Activated CD8-positive, alpha-beta T cell treated with anti-CD3 and anti-CD28 coated beads for 36 hours (primary cell): ENCODE data around the gene CLCN1. TPM values are rescaled to one million over a fixed set of nuclear protein-coding genes. Genes with fewer than 3 reads are reported as not detected.

Experiments used
- ATAC-seq: fragments of 200-7000 bp; cut with Tn5 transposase; one replicate; pipeline ENCODE4 v1.10.0; 2021; ENCODE audit warnings: mild to moderate bottlenecking, moderate library complexity
- CTCF ChIA-PET: fragments of 350-600 bp; sonication (Branson Sonifier 250); formaldehyde crosslinking; loops from one replicate; lab custom pipeline; 2021; ENCODE audit warnings: antibody characterized with exemption; lab: Charles Lee
- POLR2A ChIA-PET: fragments of 350-600 bp; sonication (Branson Sonifier 250); formaldehyde crosslinking; loops from one replicate; lab custom pipeline; 2021; ENCODE audit warnings: antibody characterized with exemption; lab: Charles Lee
- DNase-seq: peaks from one replicate; pipeline ENCODE4 v3.0.0-alpha.2; 2020
- H3K27ac Mint-ChIP-seq: one replicate; pipeline ENCODE4 v1.8.0; 2021; ENCODE audit warnings: mild to moderate bottlenecking, mixed read lengths
- H3K27me3 Mint-ChIP-seq: one replicate; pipeline ENCODE4 v1.8.0; 2021; ENCODE audit warnings: mixed read lengths
- H3K36me3 Mint-ChIP-seq: one replicate; pipeline ENCODE4 v1.8.0; 2021; ENCODE audit warnings: low read depth, mixed read lengths
- H3K4me1 Mint-ChIP-seq: one replicate; pipeline ENCODE4 v1.8.0; 2021; ENCODE audit warnings: low read depth, mixed read lengths
- H3K4me3 Mint-ChIP-seq: one replicate; pipeline ENCODE4 v1.8.0; 2021; ENCODE audit warnings: mild to moderate bottlenecking, moderate library complexity, mixed read lengths
- H3K9me3 Mint-ChIP-seq: one replicate; pipeline ENCODE4 v1.8.0; 2021; ENCODE audit warnings: mixed read lengths
- CTCF ChIP-seq: fragments of 200-600 bp; IDR thresholded peaks from one replicate; pipeline ENCODE4 v1.8.0; 2022; ENCODE audit warnings: antibody characterized with exemption, mild to moderate bottlenecking
- intact Hi-C: fragments of 100-400 bp; cut with micrococcal nuclease; formaldehyde crosslinking; loops from one replicate; pipeline ENCODE4 v1.10.0; 2022
- total RNA-seq, 2 experiments: library from RNA; stranded (reverse); gene quantifications; one replicate each; pipeline ENCODE4 v1.2.3, GENCODE V29; 2021

Gene CLCN1
- total RNA-seq, 2 experiments from 2014 or later = 0.09 TPM; not detected in 1

DNA sequence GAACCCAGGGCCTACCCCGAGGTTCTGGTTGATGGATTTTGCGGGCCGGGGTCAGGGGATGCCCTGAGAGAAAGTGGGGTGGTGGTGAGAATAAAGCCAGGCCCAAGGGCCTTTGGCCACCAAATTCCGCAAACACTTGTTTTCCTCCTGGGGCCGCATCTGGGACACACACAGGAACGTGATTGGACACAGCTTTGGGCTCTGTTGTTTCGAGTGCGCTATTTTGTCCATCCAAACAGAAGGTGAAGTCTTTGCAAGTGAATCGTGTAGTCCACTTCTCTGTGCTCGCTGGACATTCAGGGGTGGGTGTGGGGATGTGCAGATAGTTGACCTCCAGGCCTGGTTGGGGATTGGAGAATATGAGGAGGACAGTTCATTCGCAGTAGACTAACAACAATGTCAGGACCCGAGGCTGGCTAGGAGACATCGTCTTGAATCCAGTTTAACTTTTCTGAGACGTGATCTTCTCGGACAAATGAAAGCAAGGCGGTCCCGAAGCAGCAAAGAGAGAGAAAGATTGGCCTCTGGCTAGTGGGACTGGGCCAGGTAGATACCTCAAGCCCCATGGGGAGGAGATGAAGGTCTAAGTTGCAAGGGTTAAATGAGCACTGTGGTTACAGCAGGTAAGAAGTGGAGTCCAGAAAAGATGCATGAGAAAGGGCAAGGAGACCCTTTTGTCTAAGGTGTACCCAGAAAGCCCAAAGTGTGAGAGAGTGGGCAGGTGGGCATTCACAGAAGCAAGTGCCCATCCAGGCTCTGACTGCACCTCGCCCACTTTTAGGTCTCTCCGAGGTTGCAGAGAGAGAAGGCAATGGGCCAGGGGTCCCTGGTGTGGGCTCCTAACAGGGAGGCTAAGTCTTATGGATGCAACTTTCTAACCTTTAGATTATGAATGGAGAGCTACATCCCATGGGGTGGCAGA lies 47.4 kb downstream of the CLCN1 start:
- POLR2A ChIA-PET = interaction anchor here (0.6 to 1.1 kb wide), 2 partner anchors 22 to 74 kb away, joined by 3 read pairs; no protein-coding TSS in a partner anchor

GRCh38 chr7:143367972-143368371 lies 52.1 kb downstream of the CLCN1 start:
- no peaks in the 10 kb centered on the region for H3K36me3 Mint-ChIP-seq
- no peak for ATAC-seq
- ChIA-PET CTCF (interaction anchor here (1.2 to 2.4 kb wide), 2 partner anchors 12 to 67 kb away, joined by 3 to 18 read pairs; no protein-coding TSS in a partner anchor), POLR2A (no interaction called here)
- peaks cover 17% of the 10 kb centered on the region for H3K27me3 Mint-ChIP-seq
- intact Hi-C loops = no loop called here
- no peak for TF ChIP-seq CTCF
- no peak for DNase-seq
- H3K9me3 Mint-ChIP-seq = no peaks in the 10 kb centered on the region
- H3K4me1 Mint-ChIP-seq = peaks cover 17% of the 10 kb centered on the region
- H3K4me3 Mint-ChIP-seq = no peak overlapping the region
- no peak overlapping the region for H3K27ac Mint-ChIP-seq

More for the DNA sequence above, 47.4 kb downstream of the CLCN1 start:
- H3K4me3 Mint-ChIP-seq = peak overlapping the region; percentile 63
- no peak for TF ChIP-seq CTCF
- no peak for ATAC-seq
- no peaks in the 10 kb centered on the region for H3K9me3 Mint-ChIP-seq
- DNase-seq = no peak
- intact Hi-C loops = no loop called here
- H3K27me3 Mint-ChIP-seq = peaks cover 20% of the 10 kb centered on the region
- CTCF ChIA-PET = interaction anchor here (0.9 to 2.4 kb wide), 4 partner anchors 9 to 123 kb away, joined by 3 to 7 read pairs (median 4); no protein-coding TSS in a partner anchor
- H3K36me3 Mint-ChIP-seq = no peaks in the 10 kb centered on the region
- H3K27ac Mint-ChIP-seq = no peak overlapping the region
- H3K4me1 Mint-ChIP-seq = no peaks in the 10 kb centered on the region

DNA sequence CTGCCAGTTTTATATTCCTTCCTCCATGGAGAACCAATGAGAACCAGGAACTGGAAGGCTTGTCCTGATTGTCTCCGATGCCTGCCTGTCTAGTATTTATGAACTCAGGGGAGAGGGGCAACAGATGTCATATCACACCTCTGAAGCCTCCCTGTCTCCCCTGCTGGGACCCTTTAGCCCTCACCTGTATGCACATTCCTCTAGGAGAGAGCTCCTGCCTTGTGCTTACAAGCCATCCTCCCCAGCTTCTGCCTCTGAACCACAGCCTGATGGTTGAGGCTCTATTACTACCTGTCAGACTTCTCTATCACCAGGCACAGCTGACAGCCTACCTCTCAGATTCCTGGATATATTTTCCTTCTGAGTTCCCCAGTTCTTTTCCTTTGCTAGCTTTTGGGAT lies 52.5 kb downstream of the CLCN1 start:
- ATAC-seq = no peak
- no peaks in the 10 kb centered on the region for H3K9me3 Mint-ChIP-seq
- peaks cover 13% of the 10 kb centered on the region for H3K27me3 Mint-ChIP-seq
- peaks cover 20% of the 10 kb centered on the region for H3K4me1 Mint-ChIP-seq
- H3K4me3 Mint-ChIP-seq = no peak overlapping the region
- no peak for TF ChIP-seq CTCF
- no peak for DNase-seq
- no peak overlapping the region for H3K27ac Mint-ChIP-seq
- POLR2A ChIA-PET = no interaction called here
- H3K36me3 Mint-ChIP-seq = no peaks in the 10 kb centered on the region
- CTCF ChIA-PET = interaction anchor here (1.1 to 2.4 kb wide), 4 partner anchors 11 to 128 kb away, joined by 3 to 18 read pairs (median 6); no protein-coding TSS in a partner anchor
- intact Hi-C loops = no loop called here

- POLR2A ChIA-PET = interaction anchor here (0.9 kb wide), 1 partner anchor 10 kb away, joined by 3 read pairs; no protein-coding TSS in a partner anchor
- DNase-seq (peak; percentile 46), ATAC-seq (no peak)
- Mint-ChIP-seq H3K27me3 (peaks cover 3% of the 10 kb centered on the region), H3K4me1 (peaks cover 36% of the 10 kb centered on the region), H3K36me3 (no peaks in the 10 kb centered on the region), H3K9me3 (no peaks in the 10 kb centered on the region), H3K27ac (no peak overlapping the region), H3K4me3 (no peak overlapping the region)
- no peak for TF ChIP-seq CTCF
- intact Hi-C loops = loop anchor here (5.0 kb wide), 1 partner anchor 37 kb away; the partner anchor contains the start of gene EPHA1
- CTCF ChIA-PET = interaction anchor here (0.8 to 2.4 kb wide), 10 partner anchors 10 to 489 kb away, joined by 3 to 18 read pairs (median 3); no protein-coding TSS in a partner anchor
Observed at GRCh38 chr7:143369678-143370651, 54.1 kb downstream of the CLCN1 start.
